Activated T-helper 17 cell treated with anti-CD3 and anti-CD28 coated beads, Interleukin-2, amount 50 U/mL, for 72 hours (primary cell): ENCODE results near the gene ANHX. TPM values are rescaled to one million over a fixed set of nuclear protein-coding genes. Genes with fewer than 3 reads are reported as not detected.
"Not testable (repeated sequence)": the region's sequence is repeated elsewhere in the genome, so short reads cannot be mapped to it uniquely, and the experiment has no call there.

ENCODE experiments used
- ATAC-seq: fragments of 150-1000 bp; cut with Tn5 transposase; replicated peaks from 2 replicates; pipeline ENCODE4 v1.10.0; 2021; ENCODE audit warnings: mild to moderate bottlenecking, moderate library complexity
- H3K27ac Mint-ChIP-seq: one replicate; pipeline ENCODE4 v1.8.0; 2022; ENCODE audit warnings: mixed read lengths
- H3K27me3 Mint-ChIP-seq: one replicate; pipeline ENCODE4 v1.8.0; 2022; ENCODE audit warnings: mixed read lengths
- H3K36me3 Mint-ChIP-seq: one replicate; pipeline ENCODE4 v1.8.0; 2022; ENCODE audit warnings: low read depth, mild to moderate bottlenecking, mixed read lengths
- H3K4me1 Mint-ChIP-seq: one replicate; pipeline ENCODE4 v1.8.0; 2022; ENCODE audit warnings: mixed read lengths
- H3K4me3 Mint-ChIP-seq: one replicate; pipeline ENCODE4 v1.8.0; 2022; ENCODE audit warnings: mild to moderate bottlenecking, mixed read lengths
- H3K9me3 Mint-ChIP-seq: one replicate; pipeline ENCODE4 v1.8.0; 2022; ENCODE audit warnings: mixed read lengths
- total RNA-seq, 2 donors: library from RNA; stranded (reverse); gene quantifications; one replicate each; pipeline ENCODE4 v1.2.3, GENCODE V29; 2022

The ANHX gene
- not detected for total RNA-seq

DNA sequence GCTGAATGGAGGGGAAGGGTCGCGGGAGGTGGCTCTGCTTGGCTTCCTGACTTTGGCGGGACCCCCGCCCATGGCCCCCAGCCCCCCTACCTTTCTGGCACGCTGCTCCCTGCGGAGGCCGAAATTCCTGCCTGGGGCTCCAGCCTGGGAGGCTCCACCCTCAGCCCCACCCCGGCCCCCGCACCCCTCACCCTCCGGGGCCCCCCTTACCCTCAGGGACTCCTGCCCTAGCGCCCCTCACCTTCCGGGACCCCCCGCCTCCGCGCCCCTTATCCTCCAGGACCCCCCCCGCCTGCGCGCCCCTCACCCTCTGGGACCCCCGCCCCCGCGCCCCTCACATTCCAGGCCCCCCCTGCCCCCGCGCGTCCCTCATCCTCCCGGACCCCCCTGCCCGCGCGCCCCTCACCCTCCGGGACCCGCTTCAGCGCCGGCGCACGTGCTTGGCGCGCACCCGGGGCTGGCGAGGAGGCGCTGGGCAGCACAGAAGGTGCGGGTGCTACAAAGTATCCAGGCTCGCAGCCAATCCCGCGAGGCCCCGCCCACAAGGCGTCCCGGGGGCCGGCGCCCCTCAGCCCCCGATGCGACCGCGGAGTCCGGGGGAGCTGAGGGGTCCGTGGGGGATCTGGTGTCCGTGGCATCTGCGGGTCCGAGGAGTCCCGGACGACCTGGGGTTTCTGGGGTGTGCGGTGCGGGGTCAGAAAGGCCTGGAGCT, at the start of gene ANHX:
ANHX (minus strand) TSS at position 477 of the 712 bp plus-strand sequence. CDS start 1,521 bp downstream, outside the sequence.
- no peaks in the 10 kb centered on the region for H3K27me3 Mint-ChIP-seq
- H3K4me1 Mint-ChIP-seq, result no peaks in the 10 kb centered on the region
- no peak within 1 kb of the TSS for H3K4me3 Mint-ChIP-seq
- peaks cover 6% of the 10 kb centered on the region for H3K9me3 Mint-ChIP-seq
- H3K36me3 Mint-ChIP-seq, result no peaks in the 10 kb centered on the region
- H3K27ac Mint-ChIP-seq, result no peak within 1 kb of the TSS
- no peak for ATAC-seq

DNA sequence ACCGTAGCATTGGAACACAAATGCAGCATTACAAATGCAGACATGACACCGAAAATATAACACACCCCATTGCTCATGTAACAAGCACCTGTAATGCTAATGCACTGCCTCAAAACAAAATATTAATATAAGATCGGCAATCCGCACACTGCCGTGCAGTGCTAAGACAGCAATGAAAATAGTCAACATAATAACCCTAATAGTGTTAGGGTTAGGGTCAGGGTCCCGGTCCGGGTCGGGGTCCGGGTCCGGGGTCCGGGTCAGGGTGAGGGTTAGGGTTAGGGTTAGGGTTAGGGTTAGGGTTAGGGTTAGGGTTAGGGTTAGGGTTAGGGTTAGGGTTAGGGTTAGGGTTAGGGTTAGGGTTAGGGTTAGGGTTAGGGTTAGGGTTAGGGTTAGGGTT, 29.0 kb upstream of the ANHX start:
- not testable (repeated sequence) for H3K27ac Mint-ChIP-seq, ATAC-seq, H3K36me3 Mint-ChIP-seq, H3K4me1 Mint-ChIP-seq, H3K4me3 Mint-ChIP-seq, H3K9me3 Mint-ChIP-seq, H3K27me3 Mint-ChIP-seq

DNA sequence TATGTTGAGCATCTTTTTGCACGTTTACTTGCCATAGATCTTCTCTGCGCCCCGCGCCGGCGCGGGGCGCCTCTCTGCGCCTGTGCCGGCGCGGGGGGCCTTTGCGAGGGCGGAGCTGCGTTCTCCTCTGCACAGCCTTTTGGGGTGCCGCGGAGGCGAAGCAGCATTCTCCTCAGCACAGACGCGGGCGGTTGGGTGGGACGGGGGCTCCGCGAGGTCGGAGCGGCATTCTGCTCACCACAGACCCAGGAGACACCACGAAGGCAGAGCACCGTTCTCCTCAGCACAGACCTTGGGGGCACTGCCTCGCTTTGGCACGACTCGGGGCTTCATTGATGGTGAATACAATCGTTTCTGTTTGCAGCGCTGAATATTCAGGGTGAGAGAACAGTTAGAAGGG, 28.5 kb upstream of the ANHX start:
- Mint-ChIP-seq H3K4me3 (no peak overlapping the region), H3K4me1 (no peaks in the 10 kb centered on the region), H3K36me3 (no peaks in the 10 kb centered on the region), H3K27me3 (no peaks in the 10 kb centered on the region), H3K9me3 (no peaks in the 10 kb centered on the region), H3K27ac (no peak overlapping the region)
- no peak for ATAC-seq

DNA sequence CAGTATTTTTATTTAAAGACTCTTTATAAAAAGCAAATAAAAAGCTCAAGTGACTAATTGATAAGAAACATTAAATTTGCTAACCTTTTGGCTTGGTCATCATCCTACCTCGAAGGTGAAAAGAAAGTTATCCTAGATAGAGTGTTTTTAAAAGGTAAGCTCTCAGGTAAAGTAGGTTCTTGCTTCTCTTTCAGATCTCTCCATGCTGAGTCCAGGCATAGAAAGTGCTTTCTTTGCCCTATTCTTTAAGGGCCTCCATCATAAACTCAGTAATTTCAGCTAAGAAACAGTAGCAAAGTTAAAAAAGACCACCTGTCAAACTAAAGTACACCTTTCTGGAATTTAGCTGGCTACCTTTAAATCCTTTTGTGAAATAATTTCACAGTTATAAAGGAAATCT, 20.6 kb upstream of the ANHX start:
- Mint-ChIP-seq H3K9me3 (peaks cover 11% of the 10 kb centered on the region), H3K36me3 (no peaks in the 10 kb centered on the region), H3K4me1 (no peaks in the 10 kb centered on the region), H3K4me3 (no peak overlapping the region), H3K27me3 (no peaks in the 10 kb centered on the region), H3K27ac (no peak overlapping the region)
- no peak for ATAC-seq

DNA sequence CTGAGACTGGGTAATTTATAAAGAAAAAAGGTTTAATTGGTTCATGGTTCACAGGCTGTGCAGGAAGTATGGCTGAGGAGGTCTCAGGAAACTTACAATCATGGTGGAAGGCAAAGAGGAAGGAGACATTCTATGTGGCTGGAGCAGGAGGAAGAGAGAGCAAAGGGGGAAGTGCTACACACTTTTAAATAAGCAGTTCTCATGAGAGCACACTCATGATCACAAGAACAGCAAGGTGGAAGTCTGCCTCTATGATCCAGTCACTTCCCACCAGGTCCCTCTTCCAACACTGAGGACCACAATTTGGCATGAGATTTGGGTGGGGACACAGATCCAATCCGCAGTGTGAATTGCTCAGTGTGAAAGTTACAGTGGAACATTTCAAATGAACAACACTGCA, 20.2 kb upstream of the ANHX start:
- ATAC-seq, H3K27me3 Mint-ChIP-seq, H3K4me3 Mint-ChIP-seq, H3K36me3 Mint-ChIP-seq, H3K27ac Mint-ChIP-seq, H3K4me1 Mint-ChIP-seq: not testable (repeated sequence)
- H3K9me3 Mint-ChIP-seq, result peaks cover 11% of the 10 kb centered on the region

DNA sequence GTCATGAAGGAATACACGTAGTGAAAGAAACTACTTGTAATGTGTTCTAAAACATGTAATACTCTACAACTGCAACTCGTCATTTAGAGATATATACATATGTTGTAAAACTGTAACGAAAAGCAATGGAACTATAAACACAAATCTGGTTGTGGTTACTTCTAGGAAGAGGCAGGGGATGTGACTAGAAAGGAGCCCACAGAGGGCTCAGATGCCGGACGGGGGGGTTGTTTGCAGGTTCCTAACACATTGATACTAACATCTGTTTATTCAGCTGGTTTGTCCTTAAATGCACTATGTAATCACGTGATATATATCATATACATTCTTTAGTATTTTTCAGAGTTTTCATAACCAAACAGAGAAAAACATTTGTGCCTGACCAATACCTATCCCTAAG, 16.1 kb upstream of the ANHX start:
- ATAC-seq, result no peak
- Mint-ChIP-seq H3K9me3 (peaks cover 19% of the 10 kb centered on the region), H3K27ac (no peak overlapping the region), H3K36me3 (no peaks in the 10 kb centered on the region), H3K4me3 (no peak overlapping the region), H3K27me3 (peaks cover 6% of the 10 kb centered on the region), H3K4me1 (no peaks in the 10 kb centered on the region)

DNA sequence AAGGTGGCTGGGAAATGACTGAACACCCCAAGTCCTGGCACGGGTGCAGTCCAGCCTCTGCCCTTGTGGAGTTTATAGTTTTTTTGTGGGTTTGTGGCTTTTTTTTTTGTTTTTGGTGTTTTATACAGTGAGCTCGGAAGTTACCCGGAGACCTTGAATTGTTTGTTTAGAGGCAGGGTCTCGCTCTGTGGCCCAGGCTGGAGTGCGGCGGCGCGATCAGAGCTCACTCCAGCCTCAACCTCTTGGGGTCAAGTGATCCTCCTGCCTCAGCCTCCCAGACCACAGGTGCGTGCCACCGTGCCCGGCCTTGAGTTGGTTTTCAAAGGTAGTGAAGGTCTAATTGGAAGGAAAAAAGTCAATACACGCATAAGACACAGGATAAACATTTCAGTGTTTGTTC, 879 bp upstream of the ANHX start:
- ATAC-seq, result no peak

DNA sequence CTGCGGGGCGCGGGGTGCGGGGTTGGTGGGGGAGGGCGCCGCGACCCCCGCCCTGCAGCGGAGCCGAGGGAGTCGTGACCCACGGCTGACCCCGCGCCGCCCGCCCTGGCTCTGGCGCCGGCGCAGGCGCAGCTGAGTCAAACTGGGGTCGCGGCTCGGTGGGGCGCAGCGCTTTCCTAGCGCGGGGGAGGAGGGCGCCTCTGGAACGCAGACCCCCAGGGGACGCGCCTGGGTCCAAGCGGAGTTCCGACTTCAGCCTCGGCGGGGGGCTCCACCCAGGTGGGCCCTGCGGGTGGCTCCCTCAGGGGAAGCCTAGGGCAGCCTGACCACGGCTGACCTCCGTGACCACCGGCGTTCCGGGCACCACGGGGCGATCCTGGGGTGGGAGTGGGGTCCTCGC, 467 bp upstream of the ANHX start:
- no peaks in the 10 kb centered on the region for H3K36me3 Mint-ChIP-seq
- no peak overlapping the region for H3K27ac Mint-ChIP-seq
- peaks cover 3% of the 10 kb centered on the region for H3K4me1 Mint-ChIP-seq
- no peak overlapping the region for H3K4me3 Mint-ChIP-seq
- H3K9me3 Mint-ChIP-seq, result peaks cover 10% of the 10 kb centered on the region
- no peak for ATAC-seq
- H3K27me3 Mint-ChIP-seq, result peaks cover 5% of the 10 kb centered on the region

More for the DNA sequence above, 879 bp upstream of the ANHX start:
- H3K9me3 Mint-ChIP-seq, result peaks cover 13% of the 10 kb centered on the region
- no peak overlapping the region for H3K4me3 Mint-ChIP-seq
- peaks cover 9% of the 10 kb centered on the region for H3K27me3 Mint-ChIP-seq
- no peaks in the 10 kb centered on the region for H3K36me3 Mint-ChIP-seq
- no peak overlapping the region for H3K27ac Mint-ChIP-seq
- H3K4me1 Mint-ChIP-seq, result peaks cover 4% of the 10 kb centered on the region

DNA sequence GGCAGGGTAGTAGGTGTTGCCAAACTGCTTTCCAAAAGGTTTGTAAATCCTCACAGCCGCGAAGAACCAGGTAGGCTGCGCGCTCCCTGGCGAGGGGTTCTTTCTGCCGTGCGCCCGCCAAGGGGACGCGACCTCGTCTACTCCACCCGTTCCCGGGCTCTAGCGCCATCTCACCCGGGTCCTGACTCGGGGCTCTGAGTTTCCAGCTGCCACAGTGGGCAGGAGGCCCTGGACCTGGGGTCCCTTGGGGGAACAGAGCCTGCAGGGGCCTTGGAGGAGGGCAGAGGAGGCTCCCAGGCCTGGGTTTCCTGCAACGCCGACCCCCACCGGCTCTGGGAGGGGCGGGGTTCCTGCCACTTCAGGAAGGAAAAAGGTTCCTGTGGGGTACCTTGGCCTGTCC, 706 bp downstream of the ANHX start:
- ATAC-seq, result no peak
- Mint-ChIP-seq H3K4me3 (no peak overlapping the region), H3K27ac (no peak overlapping the region), H3K36me3 (no peaks in the 10 kb centered on the region), H3K9me3 (peaks cover 11% of the 10 kb centered on the region), H3K4me1 (no peaks in the 10 kb centered on the region), H3K27me3 (no peaks in the 10 kb centered on the region)

DNA sequence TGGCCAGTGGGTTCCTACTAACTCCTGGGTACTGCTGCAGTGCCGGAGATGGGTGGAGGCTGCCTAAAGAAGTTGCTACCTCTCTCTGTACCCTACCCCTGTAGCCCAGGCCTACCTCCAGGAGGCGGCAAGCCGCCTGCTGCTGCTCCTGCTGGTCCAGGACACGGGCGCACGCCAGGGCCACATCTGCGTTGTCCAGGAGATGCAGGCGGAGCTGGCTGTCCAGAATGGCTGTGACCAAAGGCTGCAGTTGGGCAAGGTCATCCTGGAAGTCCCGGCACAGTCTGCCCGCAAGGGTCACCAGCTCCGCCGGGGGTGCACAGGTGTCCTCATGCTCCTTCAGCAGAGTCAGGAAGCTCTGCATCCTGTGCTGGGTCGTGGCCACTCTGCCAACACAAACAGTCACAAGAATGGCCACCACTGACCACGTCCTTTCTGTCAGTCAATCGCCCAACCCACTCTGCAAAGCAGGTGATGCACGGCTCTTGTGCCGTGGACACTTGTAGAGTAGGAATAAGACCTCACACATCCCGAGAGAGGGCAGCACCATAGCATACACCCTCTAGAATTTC, 1.6 kb downstream of the ANHX start:
- Mint-ChIP-seq H3K36me3 (no peaks in the 10 kb centered on the region), H3K27me3 (peaks cover 6% of the 10 kb centered on the region), H3K9me3 (peaks cover 11% of the 10 kb centered on the region), H3K4me3 (no peak overlapping the region), H3K27ac (no peak overlapping the region), H3K4me1 (no peaks in the 10 kb centered on the region)
- no peak for ATAC-seq

DNA sequence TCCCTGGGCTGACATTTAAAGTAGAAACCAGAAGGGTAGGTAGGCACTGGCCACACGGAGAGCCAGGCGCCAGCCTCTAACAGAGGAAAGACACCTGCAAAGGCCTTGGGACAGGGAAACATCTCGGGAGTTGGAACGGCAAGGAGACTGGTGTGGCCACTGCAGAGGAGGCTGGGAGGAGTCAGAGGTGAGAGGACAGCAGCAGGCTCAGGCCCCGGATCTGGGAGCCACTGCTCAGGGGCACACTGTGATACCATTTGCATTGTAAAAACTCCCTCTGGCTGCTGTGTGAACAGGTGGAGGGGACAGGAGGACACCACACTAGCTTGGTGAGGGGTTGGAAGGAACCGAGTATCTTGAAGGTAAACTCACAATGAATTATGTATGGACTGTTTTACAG, 2.7 kb downstream of the ANHX start:
- peaks cover 6% of the 10 kb centered on the region for H3K27me3 Mint-ChIP-seq
- H3K9me3 Mint-ChIP-seq, result peaks cover 11% of the 10 kb centered on the region
- H3K4me3 Mint-ChIP-seq, result no peak overlapping the region
- H3K27ac Mint-ChIP-seq, result no peak overlapping the region
- no peaks in the 10 kb centered on the region for H3K4me1 Mint-ChIP-seq
- no peak for ATAC-seq
- no peaks in the 10 kb centered on the region for H3K36me3 Mint-ChIP-seq

DNA sequence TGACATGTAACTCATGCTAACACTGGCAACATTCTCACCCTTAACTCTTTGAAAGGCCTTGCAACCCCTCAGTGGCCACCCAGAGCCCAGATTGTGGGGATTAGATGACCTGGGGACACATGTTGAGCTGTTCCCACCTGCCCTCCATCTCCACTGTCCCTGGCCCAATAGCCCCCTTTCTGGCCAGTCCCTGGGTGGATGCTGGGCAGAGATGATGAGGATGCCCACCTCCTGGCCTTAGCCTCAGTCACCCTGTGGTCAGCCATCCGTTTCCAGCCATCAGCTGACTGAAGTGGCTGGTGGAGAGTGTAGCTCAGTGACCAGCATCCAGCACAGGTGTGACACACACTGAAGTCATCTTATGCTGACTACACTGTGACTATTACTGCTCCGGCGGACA, 4.7 kb downstream of the ANHX start:
- H3K27me3 Mint-ChIP-seq, result peaks cover 6% of the 10 kb centered on the region
- H3K4me1 Mint-ChIP-seq, result no peaks in the 10 kb centered on the region
- no peak for ATAC-seq
- H3K9me3 Mint-ChIP-seq, result peaks cover 11% of the 10 kb centered on the region
- no peaks in the 10 kb centered on the region for H3K36me3 Mint-ChIP-seq
- no peak overlapping the region for H3K27ac Mint-ChIP-seq
- H3K4me3 Mint-ChIP-seq, result no peak overlapping the region

DNA sequence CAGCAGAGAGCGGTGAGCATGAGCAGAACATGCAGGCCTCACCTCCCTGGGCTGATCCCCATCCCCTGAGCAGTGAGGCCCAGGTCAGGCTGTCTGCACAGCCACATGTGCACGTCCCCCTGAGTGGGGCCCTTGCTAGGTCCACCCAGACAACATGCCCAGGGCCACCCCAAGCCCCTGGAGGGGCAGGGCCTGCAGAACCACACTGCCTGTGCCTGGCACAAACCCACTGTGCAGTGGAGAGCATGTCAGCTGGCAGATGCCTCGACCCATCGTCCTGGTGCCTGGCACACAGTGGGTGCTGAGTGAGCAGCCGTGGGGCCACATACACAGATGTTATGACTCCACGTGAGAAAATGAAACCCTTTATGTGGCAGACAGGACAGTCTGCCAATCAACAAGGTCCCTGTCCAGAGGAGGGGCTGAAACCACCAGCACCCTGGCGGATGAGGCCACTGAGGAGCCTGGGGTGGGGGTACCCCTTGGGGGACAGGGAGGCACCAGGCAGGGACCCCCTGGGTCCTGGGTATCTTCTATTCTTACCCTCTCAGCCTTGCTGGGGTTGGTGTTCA, 8.3 kb downstream of the ANHX start:
- Mint-ChIP-seq H3K27me3 (peaks cover 6% of the 10 kb centered on the region), H3K9me3 (peaks cover 15% of the 10 kb centered on the region)

DNA sequence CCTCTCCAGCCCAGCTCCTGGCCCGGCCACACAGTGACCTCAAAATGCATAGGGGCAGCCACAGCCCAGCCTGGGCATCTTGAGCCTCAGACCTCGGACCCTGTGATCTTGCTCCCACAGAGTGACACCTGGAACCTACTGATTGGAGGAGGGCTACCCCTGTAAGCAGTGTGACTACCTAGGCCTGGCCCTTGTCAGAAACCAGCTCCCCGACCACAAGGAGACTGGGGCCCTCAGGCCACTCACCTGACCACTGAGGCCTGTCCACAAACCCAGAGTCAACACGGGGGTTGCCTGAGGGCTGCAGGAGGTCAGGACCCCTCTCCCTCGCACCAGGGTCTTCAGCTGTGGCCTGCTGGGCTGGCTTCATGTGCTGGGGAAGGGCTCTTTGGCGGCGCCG, 9.0 kb downstream of the ANHX start:
- H3K36me3 Mint-ChIP-seq, result no peaks in the 10 kb centered on the region
- peaks cover 17% of the 10 kb centered on the region for H3K9me3 Mint-ChIP-seq
- H3K4me1 Mint-ChIP-seq, result no peaks in the 10 kb centered on the region
- no peak for ATAC-seq
- H3K27ac Mint-ChIP-seq, result no peak overlapping the region
- H3K27me3 Mint-ChIP-seq, result peaks cover 6% of the 10 kb centered on the region
- no peak overlapping the region for H3K4me3 Mint-ChIP-seq

More for the DNA sequence above, 8.3 kb downstream of the ANHX start:
- no peaks in the 10 kb centered on the region for H3K36me3 Mint-ChIP-seq
- no peak overlapping the region for H3K27ac Mint-ChIP-seq
- H3K4me1 Mint-ChIP-seq, result no peaks in the 10 kb centered on the region
- no peak overlapping the region for H3K4me3 Mint-ChIP-seq
- ATAC-seq, result no peak

DNA sequence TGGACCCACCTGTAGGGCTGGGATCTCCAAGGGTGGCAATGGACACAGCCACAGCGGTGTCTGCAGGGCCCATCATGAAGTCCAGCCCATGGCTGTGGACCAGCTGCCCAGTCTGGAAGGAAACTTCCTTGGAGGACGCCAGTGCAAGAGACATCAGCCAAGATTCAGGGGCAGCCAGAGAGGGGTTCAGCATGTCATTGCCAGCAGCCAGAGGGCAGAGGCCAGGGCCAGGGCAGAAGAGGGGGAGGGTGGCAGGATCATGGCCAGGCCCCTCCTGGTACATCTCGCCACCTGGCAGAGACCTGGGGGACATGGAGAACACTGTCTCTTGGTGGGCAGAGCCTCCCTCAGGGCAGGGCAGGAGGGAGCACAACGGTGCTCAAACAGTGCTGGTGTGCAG, 10.2 kb downstream of the ANHX start:
- H3K4me3 Mint-ChIP-seq, result no peak overlapping the region
- peaks cover 18% of the 10 kb centered on the region for H3K9me3 Mint-ChIP-seq
- H3K27ac Mint-ChIP-seq, result no peak overlapping the region

More for the DNA sequence above, 10.2 kb downstream of the ANHX start:
- Mint-ChIP-seq H3K36me3 (no peaks in the 10 kb centered on the region), H3K4me1 (no peaks in the 10 kb centered on the region), H3K27me3 (peaks cover 6% of the 10 kb centered on the region)
- no peak for ATAC-seq
